Brain pericyte (primary cell): ENCODE measurements around the gene ZNF716.
"Not testable (repeated sequence)": the region's sequence is repeated elsewhere in the genome, so short reads cannot be mapped to it uniquely, and the experiment has no call there.

Source experiments
- DNase-seq: peaks from one replicate; pipeline ENCODE4 v3.0.0-alpha.2; 2012; ENCODE audit warnings: low read depth, low spot score

ZNF716 gene

GRCh38 chr7:57449904-57450303 lies at the start of gene ZNF716:
Gene ZNF716 (plus strand): TSS chr7:57450177. CDS start chr7:57450289, 112 bp downstream.
- no peak for DNase-seq

GRCh38 chr7:57400531-57401155 lies 49.3 kb upstream of the ZNF716 start:
- no peak for DNase-seq

GRCh38 chr7:57403051-57403450 lies 46.9 kb upstream of the ZNF716 start:
- not testable (repeated sequence) for DNase-seq

GRCh38 chr7:57403601-57404342 lies 46.2 kb upstream of the ZNF716 start:
- no peak for DNase-seq

- DNase-seq = no peak
These were observed 45.5 kb upstream of the ZNF716 start for GRCh38 chr7:57404343-57404966.

- DNase-seq = no peak
These were observed 45.0 kb upstream of the ZNF716 start for GRCh38 chr7:57404967-57405421.

- no peak for DNase-seq
These were observed 42.9 kb upstream of the ZNF716 start for GRCh38 chr7:57407125-57407524.

GRCh38 chr7:57412168-57412567 lies 37.8 kb upstream of the ZNF716 start:
- DNase-seq = no peak

- DNase-seq = no peak
These were observed 37.4 kb upstream of the ZNF716 start for GRCh38 chr7:57412618-57413017.

- DNase-seq = no peak
These were observed 36.2 kb upstream of the ZNF716 start for GRCh38 chr7:57413529-57414398.

- DNase-seq = no peak
These were observed 35.6 kb upstream of the ZNF716 start for GRCh38 chr7:57414415-57414814.

- DNase-seq = no peak
These were observed 35.1 kb upstream of the ZNF716 start for GRCh38 chr7:57414852-57415251.

GRCh38 chr7:57415326-57415725 lies 34.7 kb upstream of the ZNF716 start:
- DNase-seq = no peak

- DNase-seq = no peak
These were observed 34.2 kb upstream of the ZNF716 start for GRCh38 chr7:57415730-57416129.

GRCh38 chr7:57416601-57417358 lies 33.2 kb upstream of the ZNF716 start:
- DNase-seq = no peak

- DNase-seq = no peak
These were observed 32.2 kb upstream of the ZNF716 start for GRCh38 chr7:57417736-57418135.

- DNase-seq = no peak
These were observed 26.2 kb upstream of the ZNF716 start for GRCh38 chr7:57423768-57424167.

- DNase-seq = no peak
These were observed 25.3 kb upstream of the ZNF716 start for GRCh38 chr7:57424515-57425238.

- DNase-seq = no peak
These were observed 24.6 kb upstream of the ZNF716 start for GRCh38 chr7:57425239-57425944.
